ENCODE results near the gene FAM219B. TPM values are rescaled to one million over a fixed set of nuclear protein-coding genes. Genes with fewer than 3 reads are reported as not detected.
"Not testable (repeated sequence)": the region's sequence is repeated elsewhere in the genome, so short reads cannot be mapped to it uniquely, and the experiment has no call there.

Gene FAM219B
- total RNA-seq, 1 donor from 2014 or later, result 72.9 TPM

DNA sequence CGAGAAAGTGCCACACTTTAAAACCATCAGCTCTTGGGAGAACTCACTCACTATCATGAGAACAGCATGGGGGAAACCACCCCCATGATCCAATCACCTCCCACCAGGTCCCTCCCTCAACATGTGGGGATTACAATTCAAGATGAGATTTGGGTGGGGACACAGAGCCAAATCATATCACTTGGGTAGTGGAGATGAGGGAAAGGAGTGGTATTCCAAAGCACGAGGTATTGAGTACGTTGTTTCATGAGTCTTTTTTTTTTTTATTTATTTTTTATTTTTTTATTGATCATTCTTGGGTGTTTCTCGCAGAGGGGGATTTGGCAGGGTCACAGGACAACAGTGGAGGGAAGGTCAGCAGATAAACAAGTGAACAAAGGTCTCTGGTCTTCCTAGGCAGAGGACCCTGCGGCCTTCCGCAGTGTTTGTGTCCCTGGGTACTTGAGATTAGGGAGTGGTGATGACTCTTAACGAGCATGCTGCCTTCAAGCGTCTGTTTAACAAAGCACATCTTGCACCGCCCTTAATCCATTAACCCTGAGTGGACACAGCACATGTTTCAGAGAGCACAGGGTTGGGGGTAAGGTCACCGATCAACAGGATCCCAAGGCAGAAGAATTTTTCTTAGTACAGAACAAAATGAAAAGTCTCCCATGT, 19.0 kb downstream of the FAM219B start:
- ATAC-seq; intact Hi-C loops (cut with DNase I); DNase-seq (ENCODE audit: low spot score): not testable (repeated sequence)

DNA sequence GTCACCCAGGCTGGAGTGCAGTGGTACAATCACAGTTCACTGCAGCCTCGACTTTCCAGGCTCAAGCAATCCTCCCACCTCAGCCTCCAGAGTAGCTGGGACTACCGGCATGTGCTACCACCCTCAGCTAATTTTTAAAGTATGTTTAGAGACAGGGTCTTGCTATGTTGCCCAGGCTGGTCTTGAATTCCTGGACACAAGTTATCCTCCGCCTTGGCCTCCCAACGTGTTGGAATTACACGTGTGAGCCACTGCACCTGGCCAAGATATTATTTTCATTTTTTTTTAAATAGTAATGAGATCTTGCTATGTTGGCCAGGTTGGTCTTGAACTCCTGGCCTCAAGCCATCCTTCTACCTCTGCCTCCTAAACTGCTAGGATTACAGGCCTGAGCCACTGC, 21.2 kb downstream of the FAM219B start:
- intact Hi-C loops (cut with DNase I), result no loop called here
- ATAC-seq, result no peak
- DNase-seq (ENCODE audit: low spot score), result no peak

DNA sequence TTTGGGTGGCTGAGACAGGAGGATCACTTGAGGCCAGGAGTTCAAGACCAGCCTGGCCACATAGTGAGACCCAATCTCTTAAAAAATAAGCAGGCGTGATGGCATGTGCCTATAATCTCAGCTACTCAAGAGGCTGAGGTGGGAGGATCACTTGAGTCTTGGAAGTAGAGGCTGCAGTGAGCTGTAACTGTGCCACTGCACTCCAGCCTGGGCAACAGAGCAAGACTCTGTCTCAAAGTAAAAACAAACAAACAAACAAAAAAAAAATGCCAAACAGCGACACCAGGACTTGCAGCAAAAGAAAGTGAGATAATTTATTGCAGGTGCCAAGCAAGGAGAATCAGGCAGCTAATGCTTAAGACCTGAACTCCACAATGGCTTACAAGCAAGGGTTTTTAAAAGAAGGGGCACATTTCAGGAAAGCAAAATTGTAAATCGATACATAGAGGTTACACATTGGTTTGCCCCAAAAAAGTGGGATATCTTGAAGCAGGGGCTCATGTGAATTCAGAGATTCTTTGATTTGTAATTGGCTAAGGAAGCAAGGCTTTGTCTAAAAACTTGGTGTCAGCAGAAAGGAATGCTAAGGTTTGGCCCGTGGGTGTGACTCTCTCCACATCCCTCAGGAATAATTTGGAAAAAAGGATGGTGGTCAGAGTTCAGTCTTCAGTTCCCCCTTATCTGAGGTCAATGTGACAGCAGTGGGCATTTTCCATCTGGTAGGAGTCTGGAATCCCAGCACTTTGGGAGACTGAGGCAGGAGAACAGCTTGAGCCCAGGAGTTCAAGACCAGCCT, 22.0 kb downstream of the FAM219B start:
- intact Hi-C loops (cut with DNase I), result no loop called here
- no peak for DNase-seq (ENCODE audit: low spot score)

DNA sequence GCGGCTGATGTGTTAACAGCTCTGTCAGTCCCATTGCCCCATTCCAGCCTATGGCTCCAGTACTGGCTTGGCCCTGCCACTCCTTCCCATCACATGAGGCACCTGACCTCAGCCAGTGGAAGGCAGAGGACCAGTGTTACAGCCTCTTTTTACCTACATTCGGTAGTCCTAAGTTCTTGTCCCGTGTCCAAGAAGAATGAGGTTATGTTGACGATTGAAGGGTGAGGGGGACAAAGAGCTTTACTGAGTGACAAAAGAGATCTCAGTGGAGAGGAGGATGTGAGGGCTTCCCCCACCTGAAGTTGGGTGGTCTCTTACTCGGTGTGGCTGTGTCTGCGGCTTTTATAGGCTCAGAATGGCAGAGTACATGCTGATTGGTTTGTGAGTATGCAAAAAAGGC, 24.1 kb downstream of the FAM219B start:
- intact Hi-C loops (cut with DNase I), result no loop called here

More for the DNA sequence above, 22.0 kb downstream of the FAM219B start:
- no peak for ATAC-seq

DNA sequence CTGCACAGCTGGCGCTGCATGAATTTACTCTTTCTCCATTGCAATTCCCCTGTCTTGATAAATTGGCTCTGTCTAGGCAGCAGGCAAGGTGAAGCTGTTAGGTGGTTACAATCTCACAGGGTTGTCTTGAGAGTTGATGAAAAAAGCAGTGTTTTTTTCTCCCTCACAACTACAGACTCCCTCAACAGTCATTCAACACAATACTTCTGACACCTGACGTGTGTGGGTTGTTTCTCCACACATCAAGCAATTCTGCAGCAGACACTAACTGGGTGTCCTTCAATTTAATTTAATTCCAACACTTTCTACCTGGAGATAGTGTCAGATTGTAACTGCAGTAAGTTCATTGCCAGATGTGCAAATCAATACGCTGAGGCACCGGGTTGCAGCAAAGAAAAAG, 28.4 kb downstream of the FAM219B start:
- intact Hi-C loops (cut with DNase I), result no loop called here
- ATAC-seq (no peak), DNase-seq (ENCODE audit: low spot score) (no peak)

More for the DNA sequence above, 24.1 kb downstream of the FAM219B start:
- ATAC-seq (no peak), DNase-seq (ENCODE audit: low spot score) (no peak)

GRCh38 chr15:74873756-74874424, 32.8 kb downstream of the FAM219B start:
- DNase-seq (ENCODE audit: low spot score) (peak; percentile 60), ATAC-seq (peak; percentile 29)
- intact Hi-C loops (cut with DNase I), result no loop called here

DNA sequence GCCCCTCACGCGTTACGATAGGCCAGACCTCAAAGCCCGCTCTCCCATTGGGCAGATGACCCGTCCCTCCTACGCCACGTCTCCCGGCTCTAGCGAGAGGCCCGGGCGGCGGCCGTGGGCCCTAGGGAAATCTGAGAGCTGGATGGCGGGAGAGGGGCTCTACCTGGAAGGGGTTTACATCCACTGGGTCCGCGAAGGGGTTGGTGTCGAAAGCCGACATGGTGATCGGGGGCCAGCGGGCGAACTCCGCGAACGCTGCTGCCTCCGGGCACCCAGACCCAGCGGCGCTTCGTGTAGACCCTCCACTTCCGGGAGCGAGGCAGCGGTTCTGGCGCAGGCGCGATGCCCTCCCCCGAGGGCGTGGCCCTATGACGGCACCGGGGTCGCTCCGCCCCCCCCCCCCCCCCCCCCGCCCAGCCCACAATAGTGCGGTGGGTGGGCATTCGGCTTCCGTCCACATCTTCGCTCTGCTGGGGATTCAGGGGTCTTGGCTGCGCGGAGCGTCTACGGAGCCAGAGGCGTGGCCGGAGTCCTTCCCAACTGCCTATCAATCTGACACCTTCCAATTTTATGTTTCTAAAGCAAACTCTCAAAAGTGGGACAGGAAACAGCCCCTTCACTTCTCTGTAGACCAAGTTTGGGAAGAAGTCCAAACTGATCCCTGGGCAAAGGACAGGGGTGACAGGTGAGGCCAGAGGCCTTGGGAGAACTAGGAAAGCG, 33.5 kb downstream of the FAM219B start, which contains the start of gene SCAMP2:
TSS of gene SCAMP2 (minus strand) at position 330 of the 720 bp plus-strand sequence. CDS start at position 220, 110 bp downstream.
- DNase-seq (ENCODE audit: low spot score) (peak; percentile 94), ATAC-seq (peak; percentile 97)
- intact Hi-C loops (cut with DNase I), result no loop called here

DNA sequence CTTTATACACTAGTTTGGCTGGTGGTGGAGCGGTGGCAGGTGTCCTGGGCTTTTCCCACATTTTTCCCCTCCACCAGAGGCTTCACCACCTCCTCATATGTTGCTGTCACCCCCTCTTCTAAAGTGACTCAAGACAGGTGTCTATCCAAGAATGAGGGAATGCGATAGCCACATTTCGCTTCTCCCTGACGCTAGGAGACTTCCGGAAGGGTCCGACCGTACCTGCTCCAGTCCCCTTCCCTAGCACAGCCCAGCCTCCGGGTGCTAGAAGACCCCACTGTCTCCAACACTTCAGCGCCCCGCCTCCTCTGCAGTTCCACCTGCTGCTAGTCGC, 34.0 kb downstream of the FAM219B start:
- DNase-seq (ENCODE audit: low spot score) (no peak), ATAC-seq (no peak)
- intact Hi-C loops (cut with DNase I), result no loop called here

DNA sequence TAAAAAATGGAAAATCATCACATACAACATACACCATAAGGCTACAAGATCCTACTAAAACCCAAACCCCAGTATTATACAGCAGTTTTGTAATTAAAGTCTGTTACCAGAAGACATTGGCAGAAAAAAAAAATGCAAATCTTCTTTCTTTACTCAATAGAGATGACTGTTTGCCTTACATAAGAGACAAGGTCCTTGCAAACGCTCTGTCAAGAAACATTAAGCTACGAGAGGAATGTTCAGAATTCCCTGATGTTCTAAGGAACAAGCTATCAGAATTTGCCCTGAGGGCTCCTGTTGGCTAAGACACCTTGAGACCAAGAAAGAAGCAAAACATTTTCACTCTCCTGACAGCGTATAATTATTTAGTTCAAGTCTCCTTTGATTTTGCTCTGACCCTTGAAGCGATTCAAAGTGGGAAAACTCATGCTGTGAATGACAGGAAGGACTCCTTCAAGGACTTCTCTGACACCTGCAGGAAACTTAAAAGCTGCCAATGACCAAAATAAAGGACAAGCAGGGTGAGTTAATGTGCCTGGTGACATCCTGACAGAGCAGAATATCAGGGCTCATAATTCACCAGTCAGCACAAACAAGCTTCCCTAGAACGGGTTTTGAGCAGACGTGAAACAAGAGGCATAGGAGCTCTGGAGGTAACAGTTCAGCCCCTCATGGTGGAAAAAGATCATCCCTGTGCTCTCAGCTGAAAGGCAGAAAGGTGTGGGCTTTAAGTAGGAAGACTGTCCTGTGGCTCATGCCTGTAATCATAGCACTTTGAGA, 36.0 kb downstream of the FAM219B start:
- DNase-seq (ENCODE audit: low spot score) (no peak), ATAC-seq (no peak)
- intact Hi-C loops (cut with DNase I), result no loop called here

DNA sequence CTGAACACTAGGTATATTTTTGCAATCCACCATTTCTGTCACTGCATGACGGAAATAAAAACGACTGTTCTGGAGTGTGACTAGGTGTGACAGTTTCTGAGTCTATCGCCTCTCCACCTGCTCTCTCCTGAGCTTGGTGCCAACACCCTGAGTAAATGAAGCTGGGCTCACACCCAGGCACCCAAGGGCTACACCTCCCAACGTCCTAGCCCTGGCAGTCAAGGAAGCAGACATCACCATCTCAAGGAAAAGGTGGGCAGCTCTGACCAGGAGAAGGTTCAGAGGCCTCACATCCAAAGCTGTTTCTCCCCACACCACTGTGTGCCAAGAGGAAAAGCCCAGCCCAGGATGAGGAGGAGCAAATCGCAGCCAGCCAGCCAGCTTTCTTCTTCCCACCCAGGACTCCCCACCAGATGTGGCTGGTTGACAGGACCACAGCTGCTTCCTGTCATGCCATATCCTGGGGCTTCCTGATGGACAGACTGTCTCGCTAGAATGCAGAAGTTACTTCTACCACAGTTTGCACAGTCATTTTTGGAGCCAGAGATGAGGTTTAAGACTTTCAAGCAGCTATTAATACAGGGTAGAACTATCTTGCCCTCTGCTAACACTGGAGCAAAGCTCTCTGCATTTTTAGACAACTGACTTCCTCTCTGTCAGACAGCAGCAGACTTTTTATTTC, 36.8 kb downstream of the FAM219B start:
- intact Hi-C loops (cut with DNase I), result no loop called here
- peak; percentile 70 for DNase-seq (ENCODE audit: low spot score)
- peak; percentile 38 for ATAC-seq

DNA sequence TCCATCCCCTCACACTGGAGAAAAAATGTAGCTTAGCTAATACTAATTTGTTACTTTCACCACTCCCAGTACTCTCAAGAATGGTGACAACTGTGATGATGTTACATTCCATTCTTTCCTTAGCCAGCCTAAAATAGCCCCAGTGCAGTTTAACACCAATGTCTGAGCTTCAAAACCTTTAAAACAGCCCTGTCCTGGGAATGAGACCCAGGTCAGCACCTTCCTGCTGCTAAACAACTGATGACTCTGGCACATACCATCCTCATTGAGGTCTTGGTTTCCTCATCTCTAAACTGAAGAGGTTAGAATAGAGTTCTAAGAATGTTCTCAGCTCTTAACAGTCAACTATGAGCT, 37.3 kb downstream of the FAM219B start:
- intact Hi-C loops (cut with DNase I), result no loop called here
- DNase-seq (ENCODE audit: low spot score), result no peak
- no peak for ATAC-seq

- intact Hi-C loops (cut with DNase I), result no loop called here
- ATAC-seq (peak; percentile 21), DNase-seq (ENCODE audit: low spot score) (no peak)
Measured at GRCh38 chr15:74868059-74868458, 38.6 kb downstream of the FAM219B start.

DNA sequence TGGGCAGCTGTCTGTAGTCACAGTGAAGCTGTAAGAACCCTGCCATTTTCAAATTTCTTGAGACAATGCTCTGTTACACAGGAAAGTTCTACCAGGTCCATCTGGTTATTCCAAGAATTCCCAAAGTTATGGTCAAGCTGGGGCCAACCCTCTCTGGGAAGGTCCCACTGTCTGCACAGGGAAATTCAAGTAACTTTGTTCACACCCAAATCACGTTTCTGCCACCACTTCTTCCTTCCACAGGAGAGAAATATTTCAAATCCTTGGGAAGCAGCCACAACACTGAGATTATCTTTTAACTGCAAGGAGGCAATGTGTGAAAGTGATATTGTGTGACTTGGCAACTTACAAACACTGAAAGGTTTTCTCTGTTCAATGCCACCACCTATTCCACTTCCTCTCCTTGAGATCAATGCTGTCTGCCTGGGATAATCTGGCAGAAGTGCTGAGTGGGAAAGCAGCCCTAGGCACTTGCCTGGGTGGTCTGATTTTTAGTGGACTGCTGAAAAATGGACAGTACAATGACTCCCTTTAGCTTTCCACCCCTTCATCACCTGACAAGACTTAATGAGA, 39.1 kb downstream of the FAM219B start:
- intact Hi-C loops (cut with DNase I), result no loop called here
- ATAC-seq (no peak), DNase-seq (ENCODE audit: low spot score) (no peak)

GRCh38 chr15:74866090-74866489, 40.6 kb downstream of the FAM219B start:
- DNase-seq (ENCODE audit: low spot score) (no peak), ATAC-seq (no peak)
- intact Hi-C loops (cut with DNase I), result no loop called here

DNA sequence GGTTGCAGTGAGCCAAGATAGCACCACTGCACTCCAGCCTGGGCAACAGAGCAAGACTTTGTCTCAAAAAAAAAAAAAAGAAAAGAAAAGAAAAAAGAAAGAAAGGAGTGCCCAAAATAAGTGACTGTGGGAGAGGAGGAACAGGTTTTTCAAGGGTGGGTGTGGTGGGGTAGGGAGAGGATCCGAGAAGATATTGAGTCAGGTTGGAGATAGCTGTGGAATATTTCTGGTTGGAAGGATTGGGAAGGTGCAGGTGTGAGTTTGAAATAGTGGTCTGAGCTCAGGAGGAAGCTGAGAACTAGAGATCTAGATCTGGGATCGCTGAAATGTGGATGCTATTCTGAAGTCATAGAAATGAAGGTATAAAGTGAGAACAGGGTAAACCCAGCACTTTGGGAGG, 41.3 kb downstream of the FAM219B start:
- intact Hi-C loops (cut with DNase I), result no loop called here
- DNase-seq (ENCODE audit: low spot score), result no peak
- ATAC-seq, result no peak

DNA sequence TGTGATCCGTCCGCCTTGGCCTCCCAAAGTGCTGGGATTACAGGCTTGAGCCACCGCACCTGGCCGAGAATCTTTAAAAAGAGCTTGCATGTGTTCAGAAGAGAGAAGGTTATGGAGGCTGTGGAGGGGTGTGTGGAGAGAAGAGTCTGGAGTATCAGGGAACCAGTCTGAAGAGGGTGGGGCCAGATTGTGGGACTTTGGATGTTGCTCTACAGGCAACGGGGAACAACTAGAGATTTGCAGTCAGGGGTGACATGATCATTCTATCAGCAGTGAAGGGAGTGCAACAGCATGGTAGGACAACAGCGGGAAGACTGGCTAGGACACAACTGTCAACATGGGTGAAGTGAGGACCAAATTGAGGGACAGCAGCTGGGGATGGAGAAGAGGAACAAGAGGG, 42.4 kb downstream of the FAM219B start:
- no peak for DNase-seq (ENCODE audit: low spot score)
- intact Hi-C loops (cut with DNase I), result no loop called here
- no peak for ATAC-seq

GRCh38 chr15:74863239-74864056, 43.2 kb downstream of the FAM219B start:
- intact Hi-C loops (cut with DNase I), result no loop called here
- DNase-seq (ENCODE audit: low spot score) (no peak), ATAC-seq (no peak)

Data from sciatic nerve (tissue), 2 donors.